Stimulated activated naive CD8-positive, alpha-beta T cell treated with anti-CD3 and anti-CD28 coated beads, Interleukin-15, amount 100 ng/mL, for 72 hours (primary cell): ENCODE measurements around the gene PDXK.
"Not testable (repeated sequence)": the region's sequence is repeated elsewhere in the genome, so short reads cannot be mapped to it uniquely, and the experiment has no call there.

Experiments
- ATAC-seq: fragments of 150-1000 bp; cut with Tn5 transposase; 2 replicates; pipeline ENCODE4 v1.10.0; 2021; ENCODE audit warnings: mild to moderate bottlenecking, moderate library complexity
- DNase-seq, 2 donors: peaks; one replicate each; pipeline ENCODE4 v3.0.0; 2021 to 2022
- H3K27ac Mint-ChIP-seq, 2 donors: one replicate each; pipeline ENCODE4 v1.8.0; 2022; ENCODE audit warnings: mild to moderate bottlenecking in 2 of 2, mixed read lengths in 2 of 2, moderate library complexity in 2 of 2
- H3K27me3 Mint-ChIP-seq: one replicate; pipeline ENCODE4 v1.8.0; 2022; ENCODE audit warnings: mixed read lengths
- H3K4me1 Mint-ChIP-seq: one replicate; pipeline ENCODE4 v1.8.0; 2022; ENCODE audit warnings: mild to moderate bottlenecking, mixed read lengths
- H3K4me3 Mint-ChIP-seq, 2 donors: one replicate each; pipeline ENCODE4 v1.8.0; 2022; ENCODE audit warnings: mild to moderate bottlenecking in 2 of 2, mixed read lengths in 2 of 2, moderate library complexity in 1 of 2
- H3K9me3 Mint-ChIP-seq, 2 donors: one replicate each; pipeline ENCODE4 v1.8.0; 2022; ENCODE audit warnings: mixed read lengths in 2 of 2

Gene PDXK

DNA sequence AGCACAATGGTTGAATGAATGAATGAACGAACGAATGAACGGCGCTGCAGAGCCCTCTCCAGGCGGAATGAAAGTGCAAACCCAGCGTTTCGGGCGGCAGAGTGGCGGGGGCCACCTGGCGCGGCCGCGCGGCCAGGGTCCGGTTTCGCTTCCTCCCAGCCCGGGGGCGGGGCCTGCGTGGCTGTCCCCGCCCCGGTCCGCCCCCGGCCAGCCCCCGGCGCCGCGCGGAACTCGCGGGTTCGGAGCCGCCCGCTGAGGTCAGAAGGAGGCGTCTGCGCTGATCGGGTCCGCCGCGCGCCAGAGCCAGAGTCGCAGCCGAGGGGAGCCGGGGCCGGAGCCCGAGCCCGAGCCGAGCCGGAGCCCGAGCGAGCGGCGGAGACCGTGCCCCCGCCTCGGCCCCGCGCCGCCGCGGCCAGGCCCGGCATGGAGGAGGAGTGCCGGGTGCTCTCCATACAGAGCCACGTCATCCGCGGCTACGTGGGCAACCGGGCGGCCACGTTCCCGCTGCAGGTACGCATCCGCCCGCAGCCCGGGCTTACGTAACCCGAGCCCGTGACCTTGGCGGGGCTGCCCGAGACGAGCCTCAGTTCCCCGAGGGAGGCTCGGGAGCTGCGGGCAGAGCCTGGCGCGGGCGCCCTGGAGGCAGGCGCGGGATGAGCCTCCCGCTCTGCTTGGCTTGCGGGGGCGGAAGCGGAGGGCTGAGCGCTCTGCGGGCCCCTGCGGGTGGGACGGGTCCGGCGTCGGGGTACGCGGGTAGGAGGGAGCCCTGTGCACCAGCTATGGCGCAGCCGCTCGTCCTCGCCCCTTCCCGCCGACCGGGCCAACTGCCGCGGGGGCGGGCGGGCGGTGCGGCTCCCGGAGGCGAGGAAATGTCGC is at the start of gene PDXK:
Gene PDXK (plus strand): TSS at position 258 of the 876 bp plus-strand sequence. CDS start 166 bp downstream, at position 424.
- peak; percentile 79 to 81 for DNase-seq
- peaks cover 65% of the 10 kb centered on the region for H3K4me1 Mint-ChIP-seq

DNA sequence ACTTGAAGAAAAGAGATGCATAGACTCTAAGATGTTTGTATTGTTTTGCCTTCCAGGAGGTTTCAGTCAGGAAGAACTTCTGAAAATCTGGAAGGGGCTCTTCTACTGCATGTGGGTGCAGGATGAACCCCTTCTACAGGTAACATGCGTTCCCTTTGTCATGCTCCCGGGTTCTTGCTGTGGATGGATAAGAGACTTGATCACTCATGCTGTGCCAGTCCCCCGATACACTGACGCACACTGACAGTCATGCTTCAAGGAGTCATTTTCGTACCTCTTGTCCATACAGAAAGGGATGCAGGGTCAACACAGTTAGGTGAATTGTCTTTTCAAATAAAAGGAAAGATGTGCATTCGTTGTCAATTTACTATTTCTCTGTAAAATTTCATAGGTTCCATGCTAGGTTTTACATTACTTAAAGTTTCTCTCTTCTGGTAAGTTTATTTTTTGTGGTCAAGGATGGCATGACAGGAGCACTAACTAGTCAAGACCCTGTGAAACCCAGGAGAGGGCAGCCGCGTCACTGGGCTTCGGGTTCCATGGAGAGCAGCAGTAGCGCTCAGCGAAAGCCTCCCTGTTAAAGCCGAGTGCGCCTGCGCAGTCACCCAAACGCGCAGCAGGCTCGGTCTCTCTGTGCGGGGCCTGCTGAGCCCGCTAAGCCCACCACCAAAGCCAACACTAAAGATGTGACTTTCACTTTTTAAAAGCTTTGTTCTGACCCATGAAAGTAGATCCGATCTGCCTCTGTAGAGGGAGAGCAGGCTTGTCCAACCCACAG is 48.9 kb upstream of the PDXK start:
- Mint-ChIP-seq H3K4me3 (no peak overlapping the region), H3K27ac (peak overlapping the region; percentile 19 to 63), H3K27me3 (no peaks in the 10 kb centered on the region), H3K9me3 (peaks cover 0 to 4% of the 10 kb centered on the region in 2 donors), H3K4me1 (peaks cover 32% of the 10 kb centered on the region)
- DNase-seq = no peak
- no peak for ATAC-seq

More for the DNA sequence above, at the start of gene PDXK:
- ATAC-seq = peak; percentile 83
- H3K4me3 Mint-ChIP-seq = peak within 1 kb of the TSS; percentile 82 to 89
- H3K27ac Mint-ChIP-seq = peak within 1 kb of the TSS; percentile 69 to 96
- peaks cover 32% of the 10 kb centered on the region for H3K27me3 Mint-ChIP-seq
- no peaks in the 10 kb centered on the region for H3K9me3 Mint-ChIP-seq

DNA sequence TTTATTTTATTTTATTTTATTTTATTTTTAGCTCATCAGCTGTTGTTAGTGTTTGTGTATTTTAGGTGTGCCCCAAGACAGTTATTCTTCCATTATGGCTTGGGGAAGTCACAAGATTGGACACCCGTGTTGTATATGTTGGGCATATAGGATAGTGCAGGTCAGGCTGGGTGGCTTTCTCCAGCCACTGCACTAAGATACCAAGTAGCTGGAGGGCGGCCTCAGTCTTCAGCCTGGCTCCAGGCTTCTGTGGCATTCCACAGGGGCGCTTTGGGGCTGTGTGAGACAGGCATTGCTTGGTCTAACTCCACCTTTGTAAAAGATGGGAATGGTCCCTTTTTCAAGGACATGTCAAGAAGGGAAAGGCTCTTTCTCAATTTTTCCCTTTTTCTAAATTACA is 43.1 kb upstream of the PDXK start:
- Mint-ChIP-seq H3K27ac (no peak overlapping the region), H3K4me1 (no peaks in the 10 kb centered on the region), H3K9me3 (no peaks in the 10 kb centered on the region), H3K4me3 (no peak overlapping the region), H3K27me3 (no peaks in the 10 kb centered on the region)
- no peak for ATAC-seq
- no peak for DNase-seq

DNA sequence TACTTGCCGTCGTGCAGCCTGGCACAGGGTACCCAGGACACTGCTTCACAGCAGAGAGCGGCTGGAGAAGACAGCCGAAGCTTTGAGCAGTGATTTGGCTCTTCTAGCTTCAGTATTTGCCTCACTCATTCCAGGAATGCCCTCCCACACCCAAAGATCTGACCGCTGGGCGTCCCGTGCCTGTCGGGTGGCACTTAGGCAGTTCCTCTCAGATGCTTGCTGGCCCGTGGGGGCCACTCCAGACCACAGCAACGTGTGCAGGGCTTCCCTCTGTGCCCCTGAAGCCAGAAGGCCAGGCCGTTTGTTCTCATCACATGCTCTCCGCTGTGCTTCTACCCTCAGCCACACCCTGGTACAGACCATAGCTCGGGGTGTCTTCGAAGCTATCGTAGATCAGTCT is 42.5 kb upstream of the PDXK start:
- ATAC-seq (no peak), DNase-seq (no peak)
- H3K4me3 Mint-ChIP-seq = no peak overlapping the region
- peak overlapping the region in 1 of 2 donors; percentile 54 for H3K27ac Mint-ChIP-seq
- no peaks in the 10 kb centered on the region for H3K9me3 Mint-ChIP-seq
- H3K27me3 Mint-ChIP-seq = no peaks in the 10 kb centered on the region
- H3K4me1 Mint-ChIP-seq = no peaks in the 10 kb centered on the region

DNA sequence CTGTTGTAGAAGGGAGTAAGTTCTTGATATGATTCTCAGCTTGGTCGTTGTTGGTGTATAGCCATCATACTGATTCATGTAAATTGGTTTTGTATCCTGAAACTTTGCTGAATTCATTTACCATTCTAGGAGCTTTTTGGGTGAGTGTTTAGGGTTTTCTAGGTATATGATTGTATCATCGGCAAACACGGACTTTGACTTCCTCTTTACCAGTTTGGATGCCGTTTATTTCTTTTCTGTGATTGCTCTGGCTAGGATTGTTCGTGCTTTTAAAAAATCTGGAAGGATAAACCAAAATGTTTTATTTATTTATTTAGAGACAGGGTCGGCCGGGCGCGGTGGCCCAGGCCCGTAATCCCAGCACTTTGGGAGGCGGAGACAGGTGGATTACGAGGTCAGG is 39.0 kb upstream of the PDXK start:
- DNase-seq (no peak), ATAC-seq (no peak)
- Mint-ChIP-seq H3K27me3 (no peaks in the 10 kb centered on the region), H3K9me3 (no peaks in the 10 kb centered on the region), H3K4me1 (no peaks in the 10 kb centered on the region), H3K4me3 (no peak overlapping the region), H3K27ac (peak overlapping the region in 1 of 2 donors; percentile 5)

DNA sequence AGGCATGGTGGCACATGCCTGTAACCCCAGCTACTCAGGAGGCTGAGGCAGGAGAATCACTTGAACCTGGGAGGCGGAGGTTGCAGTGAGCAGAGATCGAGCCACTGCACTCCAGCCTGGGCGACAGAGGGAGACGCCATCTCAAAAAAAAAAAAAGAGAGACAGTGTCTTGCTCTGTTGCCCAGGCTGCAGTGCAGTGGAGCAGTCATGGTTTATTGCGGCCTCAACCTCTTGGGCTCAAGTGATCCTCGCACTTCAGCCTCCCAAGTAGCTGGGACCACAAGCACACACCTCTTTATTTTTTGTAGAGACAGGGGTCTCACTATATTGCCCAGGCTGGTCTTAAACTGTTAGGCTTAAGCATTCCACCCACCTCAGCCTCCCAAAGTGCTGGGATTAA is 38.5 kb upstream of the PDXK start:
- not testable (repeated sequence) for H3K9me3 Mint-ChIP-seq, H3K27me3 Mint-ChIP-seq, ATAC-seq, DNase-seq, H3K4me3 Mint-ChIP-seq, H3K4me1 Mint-ChIP-seq
- peak overlapping the region in 1 of 2 donors; percentile 91 for H3K27ac Mint-ChIP-seq

DNA sequence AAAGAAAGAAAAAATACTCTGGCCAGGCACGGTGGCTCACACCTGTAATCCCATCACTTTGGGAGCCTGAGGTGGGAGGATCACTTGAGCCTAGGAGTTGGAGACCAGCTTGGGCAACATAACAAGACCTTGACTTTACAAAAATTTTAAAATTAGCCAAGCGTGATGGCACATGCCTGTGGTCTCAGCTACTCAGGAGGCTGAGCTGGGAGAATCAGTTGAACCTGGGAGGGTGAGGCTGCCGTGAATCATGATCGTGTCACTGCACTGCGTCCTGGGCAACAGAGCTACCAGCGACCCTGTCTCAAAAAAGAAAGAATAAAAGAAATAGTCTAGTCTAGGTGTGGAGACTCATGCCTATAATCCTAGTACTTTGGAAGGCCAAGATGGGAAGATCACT is 37.3 kb upstream of the PDXK start:
- DNase-seq (no peak), ATAC-seq (no peak)
- no peaks in the 10 kb centered on the region for H3K4me1 Mint-ChIP-seq
- no peaks in the 10 kb centered on the region for H3K9me3 Mint-ChIP-seq
- no peak overlapping the region for H3K4me3 Mint-ChIP-seq
- no peaks in the 10 kb centered on the region for H3K27me3 Mint-ChIP-seq
- peak overlapping the region in 1 of 2 donors; percentile 72 for H3K27ac Mint-ChIP-seq

DNA sequence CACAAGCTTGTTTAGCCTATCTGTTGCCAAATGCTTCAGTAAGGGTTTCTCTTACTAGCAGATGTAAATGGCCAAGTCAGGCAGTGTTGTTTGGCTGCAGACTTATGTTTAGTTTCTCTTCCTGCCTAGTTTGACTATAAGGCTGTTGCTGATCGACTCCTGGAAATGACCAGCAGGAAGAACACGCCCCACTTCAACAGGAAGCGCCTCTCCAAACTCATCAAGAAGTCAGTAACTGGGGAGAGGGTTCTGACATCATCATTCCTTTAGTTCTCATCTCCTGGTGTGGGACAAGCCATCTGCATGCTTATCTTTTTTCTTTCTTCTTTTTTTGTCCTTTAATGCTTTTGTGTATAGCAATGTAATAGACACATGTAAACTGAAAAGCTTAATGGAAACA is 34.5 kb upstream of the PDXK start:
- no peak overlapping the region for H3K4me3 Mint-ChIP-seq
- DNase-seq (no peak), ATAC-seq (no peak)
- no peaks in the 10 kb centered on the region for H3K4me1 Mint-ChIP-seq
- no peaks in the 10 kb centered on the region for H3K9me3 Mint-ChIP-seq
- H3K27me3 Mint-ChIP-seq = no peaks in the 10 kb centered on the region
- H3K27ac Mint-ChIP-seq = peak overlapping the region in 1 of 2 donors; percentile 92

DNA sequence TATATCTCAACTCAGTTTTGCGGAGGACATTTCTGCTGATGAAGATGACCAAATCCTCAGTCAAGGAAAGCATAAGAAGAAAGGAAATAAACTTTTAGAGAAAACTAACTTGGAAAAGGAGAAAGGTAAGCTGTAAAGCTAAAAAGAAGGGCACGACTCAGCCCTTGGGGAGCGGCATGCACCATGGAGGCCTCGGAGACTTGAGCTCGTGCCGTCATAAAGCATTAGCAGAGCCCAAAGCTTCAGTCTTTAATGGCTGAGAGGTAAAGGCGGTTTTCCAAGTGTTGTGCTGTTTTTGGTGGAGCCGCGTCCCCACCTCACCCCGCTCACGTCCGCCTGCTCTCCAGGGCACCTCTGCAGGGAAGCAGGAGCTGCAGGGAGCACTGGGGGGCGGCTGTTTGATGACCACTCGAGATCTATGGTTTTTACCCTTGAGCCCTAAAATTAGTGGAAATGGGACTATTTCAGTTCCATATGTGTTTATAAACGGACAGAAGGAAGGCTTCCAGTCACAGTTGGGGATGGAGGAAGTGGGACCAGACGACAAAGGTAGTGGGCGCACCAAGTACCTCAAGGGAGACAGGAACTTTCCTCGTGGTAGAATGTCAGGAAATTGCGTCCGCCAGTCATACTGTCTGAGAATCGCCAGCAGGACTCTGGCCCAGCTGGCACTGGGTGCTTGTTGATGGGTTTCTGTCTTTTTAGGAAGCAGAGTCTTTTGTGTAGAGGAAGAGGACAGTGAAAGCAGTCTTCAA is 31.9 kb upstream of the PDXK start:
- Mint-ChIP-seq H3K4me3 (no peak overlapping the region), H3K27me3 (no peaks in the 10 kb centered on the region), H3K27ac (peak overlapping the region in 1 of 2 donors; percentile 64), H3K4me1 (no peaks in the 10 kb centered on the region), H3K9me3 (no peaks in the 10 kb centered on the region)
- DNase-seq (no peak), ATAC-seq (no peak)

DNA sequence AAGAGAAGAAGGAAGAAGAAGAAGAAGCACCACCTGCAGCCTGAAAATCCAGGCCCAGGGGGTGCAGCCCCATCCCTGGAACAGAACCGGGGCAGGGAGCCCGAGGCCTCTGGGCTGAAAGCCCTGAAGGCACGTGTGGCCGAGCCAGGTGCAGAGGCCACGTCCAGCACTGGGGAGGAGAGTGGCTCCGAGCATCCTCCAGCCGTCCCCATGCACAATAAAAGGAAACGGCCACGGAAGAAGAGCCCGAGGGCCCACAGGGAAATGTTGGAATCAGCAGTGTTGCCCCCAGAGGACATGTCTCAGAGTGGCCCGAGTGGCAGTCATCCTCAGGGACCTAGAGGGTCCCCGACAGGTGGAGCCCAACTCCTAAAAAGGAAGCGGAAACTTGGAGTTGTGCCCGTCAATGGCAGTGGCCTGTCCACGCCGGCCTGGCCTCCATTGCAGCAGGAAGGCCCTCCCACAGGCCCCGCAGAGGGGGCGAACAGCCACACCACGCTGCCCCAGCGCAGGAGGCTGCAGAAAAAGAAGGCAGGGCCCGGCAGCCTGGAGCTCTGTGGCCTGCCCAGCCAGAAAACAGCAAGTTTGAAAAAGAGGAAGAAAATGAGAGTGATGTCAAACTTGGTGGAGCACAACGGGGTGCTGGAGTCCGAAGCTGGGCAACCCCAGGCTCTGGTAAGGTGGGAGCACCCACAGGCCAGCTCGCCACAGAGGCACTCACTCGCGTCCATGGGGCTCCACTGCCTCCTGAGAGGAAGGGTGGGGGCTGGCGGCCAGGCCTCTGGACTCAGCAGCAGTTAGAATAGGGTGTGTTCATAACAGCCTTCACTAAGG is 31.1 kb upstream of the PDXK start:
- Mint-ChIP-seq H3K4me1 (no peaks in the 10 kb centered on the region), H3K9me3 (no peaks in the 10 kb centered on the region), H3K27me3 (no peaks in the 10 kb centered on the region), H3K27ac (peak overlapping the region in 1 of 2 donors; percentile 64), H3K4me3 (no peak overlapping the region)
- DNase-seq (no peak), ATAC-seq (no peak)

DNA sequence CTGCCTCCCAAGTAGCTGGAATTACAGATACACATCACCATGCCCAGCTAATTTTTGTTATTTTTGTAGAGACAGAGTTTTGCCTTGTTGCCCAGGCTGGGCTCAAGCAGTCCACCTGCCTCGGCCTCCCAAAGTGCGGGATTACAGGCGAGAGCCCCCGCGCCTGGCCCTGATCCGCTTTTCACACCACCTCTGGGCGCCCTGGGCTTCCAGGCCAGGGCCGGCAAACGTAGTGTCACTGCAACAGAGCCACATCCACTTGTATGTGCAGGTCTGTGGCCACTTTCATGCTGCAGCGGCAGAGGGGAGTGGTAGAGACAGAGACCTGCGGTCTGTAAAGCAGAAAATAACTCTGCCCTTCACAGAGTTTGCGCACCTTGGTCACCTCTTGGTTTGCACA is 30.0 kb upstream of the PDXK start:
- H3K27me3 Mint-ChIP-seq = no peaks in the 10 kb centered on the region
- DNase-seq (no peak), ATAC-seq (no peak)
- peak overlapping the region in 1 of 2 donors; percentile 57 for H3K27ac Mint-ChIP-seq
- no peaks in the 10 kb centered on the region for H3K4me1 Mint-ChIP-seq
- H3K9me3 Mint-ChIP-seq = no peaks in the 10 kb centered on the region
- no peak overlapping the region for H3K4me3 Mint-ChIP-seq

DNA sequence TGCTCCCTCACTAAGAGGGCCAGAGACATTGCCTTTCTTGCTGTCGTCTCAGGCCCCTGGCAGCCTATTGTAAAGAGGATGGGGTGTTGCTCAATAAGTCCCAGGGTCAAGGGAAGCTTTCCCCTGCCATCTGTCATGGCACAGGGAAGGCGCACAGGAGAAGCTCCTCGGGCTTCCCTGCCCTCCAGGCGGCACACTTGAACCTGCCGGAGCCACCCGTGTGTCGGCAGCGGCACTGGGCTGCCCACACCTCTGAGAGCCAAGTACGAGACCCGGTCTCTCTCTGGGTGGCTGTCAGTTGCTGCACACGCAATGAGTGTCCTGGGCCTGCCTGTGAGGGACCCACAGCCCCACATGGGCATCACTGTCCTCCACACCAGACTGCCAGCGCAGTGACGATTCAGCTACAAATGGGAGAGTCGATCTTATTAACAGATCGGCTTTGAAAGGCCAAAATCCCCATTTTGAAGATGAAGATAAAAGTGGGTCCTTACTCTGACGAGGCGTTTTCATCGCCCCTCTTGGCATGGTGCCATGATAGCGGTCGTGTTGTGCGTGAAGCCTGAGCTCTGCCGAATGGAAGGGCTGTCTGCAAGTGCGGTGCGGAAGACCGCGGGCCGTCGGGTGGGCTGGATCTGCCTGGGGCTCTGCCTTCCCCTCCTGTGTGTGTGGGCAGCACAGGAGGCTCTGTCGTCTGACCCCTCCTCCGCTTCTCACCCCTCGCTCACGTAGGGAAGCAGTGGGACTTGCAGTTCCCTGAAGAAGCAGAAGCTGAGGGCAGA is 29.2 kb upstream of the PDXK start:
- DNase-seq (no peak), ATAC-seq (no peak)
- Mint-ChIP-seq H3K4me3 (no peak overlapping the region), H3K9me3 (no peaks in the 10 kb centered on the region), H3K4me1 (no peaks in the 10 kb centered on the region), H3K27me3 (no peaks in the 10 kb centered on the region), H3K27ac (no peak overlapping the region)

DNA sequence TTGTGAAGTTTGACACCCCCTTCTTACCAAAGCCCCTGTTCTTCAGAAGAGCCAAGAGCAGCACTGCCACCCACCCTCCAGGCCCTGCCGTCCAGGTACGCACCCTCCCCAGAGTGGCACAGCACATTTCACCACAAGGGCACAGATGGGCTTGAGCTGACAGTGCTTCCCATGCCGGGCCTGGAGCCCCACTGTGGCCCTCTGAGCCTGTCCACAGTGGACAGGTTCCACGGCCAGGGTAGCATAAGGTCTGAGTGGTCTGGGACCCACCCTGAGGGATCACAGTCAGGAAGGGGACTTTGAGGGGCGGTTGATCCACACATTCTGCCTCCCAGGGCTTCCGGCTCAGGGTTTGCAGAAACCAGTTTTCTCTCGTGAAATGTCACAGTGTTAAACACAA is 28.6 kb upstream of the PDXK start:
- Mint-ChIP-seq H3K27ac (peak overlapping the region in 1 of 2 donors; percentile 33), H3K4me3 (no peak overlapping the region), H3K27me3 (no peaks in the 10 kb centered on the region), H3K9me3 (no peaks in the 10 kb centered on the region), H3K4me1 (no peaks in the 10 kb centered on the region)
- DNase-seq = no peak
- ATAC-seq = no peak

DNA sequence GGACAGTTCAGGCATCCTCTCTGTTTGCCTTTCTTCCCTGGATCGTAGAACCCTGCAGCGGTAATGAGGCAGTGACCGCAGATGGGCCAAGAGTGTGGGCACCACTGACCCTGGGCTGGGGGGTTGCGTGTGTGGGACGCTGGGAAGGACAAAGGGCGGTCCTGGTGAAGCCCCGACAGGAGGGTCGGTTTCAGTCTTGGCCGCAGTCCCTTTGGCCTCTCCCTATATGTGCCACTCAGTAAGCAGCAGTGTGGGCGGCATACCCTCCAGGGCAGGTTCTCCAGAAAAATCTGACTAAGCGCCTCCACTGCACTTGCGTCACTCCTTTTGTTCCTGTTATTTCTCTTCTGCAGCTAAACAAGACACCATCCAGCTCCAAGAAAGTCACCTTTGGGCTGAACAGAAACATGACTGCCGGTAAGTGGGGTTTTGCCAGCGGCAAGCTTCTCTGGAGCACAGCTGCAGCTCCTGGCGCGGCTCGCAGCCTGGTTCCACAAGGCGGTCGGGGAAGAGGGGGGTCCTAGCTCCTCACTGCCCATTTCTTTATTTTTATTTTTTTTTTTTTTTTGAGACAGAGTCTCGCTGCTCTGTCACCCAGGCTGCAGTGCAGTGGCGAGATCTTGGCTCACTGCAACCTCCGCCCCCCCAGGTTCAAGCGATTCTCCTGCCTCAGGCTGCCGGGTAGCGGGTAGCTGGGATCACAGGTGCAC is 27.7 kb upstream of the PDXK start:
- no peak for ATAC-seq
- H3K27me3 Mint-ChIP-seq = no peaks in the 10 kb centered on the region
- H3K27ac Mint-ChIP-seq = no peak overlapping the region
- H3K4me1 Mint-ChIP-seq = no peaks in the 10 kb centered on the region
- no peak for DNase-seq
- no peaks in the 10 kb centered on the region for H3K9me3 Mint-ChIP-seq
- H3K4me3 Mint-ChIP-seq = no peak overlapping the region
